Adipocyte (in vitro differentiated cells): ENCODE measurements around the gene PHF21B.

Source experiments
- DNase-seq: peaks from one replicate; pipeline ENCODE4 v3.0.0-alpha.2; 2015; ENCODE audit warnings: low read depth
- H3K27me3 ChIP-seq: replicated peaks from 2 replicates; pipeline ENCODE4 v1.7.0; 2013; ENCODE audit warnings: mild to moderate bottlenecking, low read length, moderate library complexity; ENCODE audit not compliant: control insufficient read depth, insufficient read depth
- H3K36me3 ChIP-seq: 2 replicates; pipeline ENCODE4 v1.7.0; 2013; ENCODE audit warnings: low read length, mild to moderate bottlenecking, moderate library complexity; ENCODE audit not compliant: control insufficient read depth, insufficient read depth, severe bottlenecking
- H3K4me1 ChIP-seq: 2 replicates; pipeline ENCODE4 v1.7.0; 2013; ENCODE audit warnings: mild to moderate bottlenecking, low read length, moderate library complexity; ENCODE audit not compliant: control insufficient read depth, insufficient read depth
- H3K4me3 ChIP-seq: 2 replicates; pipeline ENCODE4 v1.7.0; 2013; ENCODE audit warnings: mild to moderate bottlenecking, low read length, moderate library complexity
- H3K9ac ChIP-seq: 2 replicates; pipeline ENCODE4 v1.7.0; 2013; ENCODE audit warnings: mild to moderate bottlenecking, low read length, moderate library complexity
- H3K9me3 ChIP-seq: 2 replicates; pipeline ENCODE4 v1.7.0; 2013; ENCODE audit warnings: mild to moderate bottlenecking, low read length, moderate library complexity; ENCODE audit not compliant: control insufficient read depth

Gene PHF21B

DNA sequence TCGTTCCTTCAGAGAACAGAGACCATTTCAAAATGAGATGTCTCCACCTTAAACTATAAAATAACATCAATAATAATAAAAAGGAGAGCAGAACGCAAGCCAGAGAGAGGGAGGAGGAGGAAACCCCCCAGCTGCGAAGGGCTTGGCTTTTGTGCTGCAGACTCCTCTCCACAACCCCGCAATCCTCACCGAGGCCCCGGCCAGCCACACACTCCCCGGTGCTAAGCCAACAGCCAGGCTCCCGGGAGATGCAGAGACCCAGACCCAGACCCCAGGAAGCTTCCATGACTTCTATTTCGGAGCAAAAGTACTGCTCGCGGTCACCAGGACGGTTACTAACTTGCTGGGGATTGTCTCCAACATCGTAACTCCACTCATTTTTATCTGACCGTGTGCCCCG is 10.6 kb downstream of the PHF21B start:
- Histone ChIP-seq H3K36me3 (no peaks in the 10 kb centered on the region), H3K9ac (no peak overlapping the region), H3K4me3 (no peak overlapping the region), H3K4me1 (no peaks in the 10 kb centered on the region), H3K9me3 (peaks cover 3% of the 10 kb centered on the region), H3K27me3 (peaks cover 88% of the 10 kb centered on the region)
- no peak for DNase-seq

DNA sequence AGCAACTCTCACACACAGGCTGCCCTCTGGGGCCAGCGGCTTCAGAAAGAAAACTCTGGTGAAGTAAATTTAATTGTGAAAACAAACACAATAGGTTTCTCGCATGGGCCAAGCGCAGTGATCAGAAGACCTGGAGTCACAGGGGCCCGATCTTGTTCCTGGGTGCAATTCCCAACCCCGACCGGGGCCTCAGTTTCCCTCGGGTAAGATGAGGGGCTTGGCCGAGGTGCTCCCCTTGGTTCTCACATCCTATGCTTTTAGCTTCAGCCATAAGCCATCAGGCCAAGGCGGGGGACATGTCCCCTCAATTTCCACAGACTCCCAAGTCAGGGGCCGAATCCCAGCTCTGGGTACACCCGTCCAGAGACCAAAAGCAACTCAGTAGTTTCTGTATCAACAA is 11.5 kb downstream of the PHF21B start:
- H3K4me3 ChIP-seq: no peak overlapping the region
- H3K36me3 ChIP-seq: no peaks in the 10 kb centered on the region
- DNase-seq: no peak
- no peak overlapping the region for H3K9ac ChIP-seq
- H3K4me1 ChIP-seq: no peaks in the 10 kb centered on the region
- H3K9me3 ChIP-seq: no peaks in the 10 kb centered on the region
- H3K27me3 ChIP-seq: peaks cover 89% of the 10 kb centered on the region

DNA sequence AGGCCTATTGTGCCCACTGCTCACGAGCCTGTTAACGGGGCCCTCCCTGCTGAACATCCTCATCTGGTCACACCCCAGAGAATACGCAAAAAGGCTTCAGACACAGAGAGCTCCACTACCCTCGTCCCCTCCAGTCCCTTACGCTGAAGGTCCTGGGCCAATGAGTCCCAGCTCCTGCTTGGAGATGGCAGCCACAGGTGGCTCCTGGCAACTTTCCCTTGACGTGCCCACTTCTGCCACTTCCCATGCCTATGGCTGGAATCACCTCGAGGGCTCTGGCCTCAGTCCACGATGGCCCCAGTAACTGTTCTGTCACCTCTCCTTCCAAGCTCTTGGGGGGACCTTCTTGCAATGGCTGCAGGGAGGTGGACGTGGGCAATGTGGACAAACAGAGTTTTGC is 12.7 kb downstream of the PHF21B start:
- DNase-seq: no peak
- no peaks in the 10 kb centered on the region for H3K4me1 ChIP-seq
- H3K9ac ChIP-seq: no peak overlapping the region
- H3K36me3 ChIP-seq: no peaks in the 10 kb centered on the region
- H3K9me3 ChIP-seq: no peaks in the 10 kb centered on the region
- no peak overlapping the region for H3K4me3 ChIP-seq
- peaks cover 90% of the 10 kb centered on the region for H3K27me3 ChIP-seq

GRCh38 chr22:44996648-44997047 is 13.2 kb downstream of the PHF21B start:
- no peak for DNase-seq
- H3K27me3 ChIP-seq: peaks cover 86% of the 10 kb centered on the region
- H3K36me3 ChIP-seq: no peaks in the 10 kb centered on the region
- no peak overlapping the region for H3K9ac ChIP-seq
- H3K4me1 ChIP-seq: no peaks in the 10 kb centered on the region
- no peak overlapping the region for H3K4me3 ChIP-seq
- H3K9me3 ChIP-seq: no peaks in the 10 kb centered on the region

GRCh38 chr22:44996120-44996519 is 13.7 kb downstream of the PHF21B start:
- Histone ChIP-seq H3K4me1 (no peaks in the 10 kb centered on the region), H3K36me3 (no peaks in the 10 kb centered on the region), H3K9ac (no peak overlapping the region), H3K9me3 (no peaks in the 10 kb centered on the region), H3K27me3 (peaks cover 81% of the 10 kb centered on the region), H3K4me3 (no peak overlapping the region)
- no peak for DNase-seq

DNA sequence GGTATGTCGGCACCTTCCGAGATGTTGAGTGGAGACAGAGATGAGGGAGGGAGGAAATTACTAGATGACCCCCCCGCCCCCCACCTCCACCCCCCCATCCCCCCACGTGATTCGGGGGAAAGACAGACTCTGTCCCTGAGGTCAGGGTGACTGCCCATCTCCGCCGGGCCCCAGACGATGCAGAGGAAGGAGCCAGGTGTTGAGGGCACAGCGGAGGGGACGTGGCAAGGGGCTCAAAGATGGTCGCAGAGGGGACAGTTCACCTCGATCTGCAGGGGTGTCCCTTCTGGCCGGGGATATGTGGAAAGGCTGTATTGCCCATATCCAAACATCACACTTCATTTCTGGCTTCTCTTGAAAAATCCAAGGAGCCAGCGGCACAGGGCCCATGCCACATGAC is 14.1 kb downstream of the PHF21B start:
- Histone ChIP-seq H3K36me3 (no peaks in the 10 kb centered on the region), H3K9me3 (no peaks in the 10 kb centered on the region)
- no peak for DNase-seq

GRCh38 chr22:44995105-44995514 is 14.7 kb downstream of the PHF21B start:
- no peak for DNase-seq
- no peak overlapping the region for H3K9ac ChIP-seq
- H3K27me3 ChIP-seq: peaks cover 76% of the 10 kb centered on the region
- H3K4me1 ChIP-seq: no peaks in the 10 kb centered on the region
- H3K4me3 ChIP-seq: no peak overlapping the region
- H3K36me3 ChIP-seq: no peaks in the 10 kb centered on the region
- peaks cover 4% of the 10 kb centered on the region for H3K9me3 ChIP-seq

More for the DNA sequence above, 14.1 kb downstream of the PHF21B start:
- H3K4me3 ChIP-seq: no peak overlapping the region
- no peak overlapping the region for H3K9ac ChIP-seq
- no peaks in the 10 kb centered on the region for H3K4me1 ChIP-seq
- peaks cover 77% of the 10 kb centered on the region for H3K27me3 ChIP-seq

GRCh38 chr22:44994399-44995104 is 15.3 kb downstream of the PHF21B start:
- Histone ChIP-seq H3K4me1 (no peaks in the 10 kb centered on the region), H3K4me3 (no peak overlapping the region), H3K36me3 (no peaks in the 10 kb centered on the region), H3K27me3 (peaks cover 73% of the 10 kb centered on the region), H3K9ac (no peak overlapping the region), H3K9me3 (peaks cover 4% of the 10 kb centered on the region)
- DNase-seq: no peak

DNA sequence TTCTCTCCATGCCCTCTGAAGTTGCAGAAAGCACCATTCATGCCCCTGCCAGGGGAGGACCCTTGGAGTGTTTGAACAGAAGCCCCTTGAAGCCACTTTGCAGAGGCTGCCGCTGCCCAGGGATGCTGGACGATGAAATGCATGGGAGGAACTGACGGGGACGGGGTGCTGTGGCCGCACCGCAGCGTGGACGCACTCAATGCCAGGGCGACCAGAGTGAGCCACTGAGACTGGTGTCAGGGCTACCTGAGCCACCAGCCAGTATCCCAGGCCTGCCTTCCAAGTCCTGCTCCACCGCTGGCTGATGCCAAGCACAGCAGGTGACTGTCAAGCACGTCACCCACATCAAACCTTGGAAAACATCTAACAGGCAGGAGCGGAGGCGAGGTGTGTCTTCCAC is 17.6 kb downstream of the PHF21B start:
- H3K9ac ChIP-seq: no peak overlapping the region
- no peak for DNase-seq
- H3K27me3 ChIP-seq: peaks cover 61% of the 10 kb centered on the region
- H3K4me1 ChIP-seq: no peaks in the 10 kb centered on the region
- H3K9me3 ChIP-seq: peaks cover 4% of the 10 kb centered on the region
- no peak overlapping the region for H3K4me3 ChIP-seq
- H3K36me3 ChIP-seq: no peaks in the 10 kb centered on the region

DNA sequence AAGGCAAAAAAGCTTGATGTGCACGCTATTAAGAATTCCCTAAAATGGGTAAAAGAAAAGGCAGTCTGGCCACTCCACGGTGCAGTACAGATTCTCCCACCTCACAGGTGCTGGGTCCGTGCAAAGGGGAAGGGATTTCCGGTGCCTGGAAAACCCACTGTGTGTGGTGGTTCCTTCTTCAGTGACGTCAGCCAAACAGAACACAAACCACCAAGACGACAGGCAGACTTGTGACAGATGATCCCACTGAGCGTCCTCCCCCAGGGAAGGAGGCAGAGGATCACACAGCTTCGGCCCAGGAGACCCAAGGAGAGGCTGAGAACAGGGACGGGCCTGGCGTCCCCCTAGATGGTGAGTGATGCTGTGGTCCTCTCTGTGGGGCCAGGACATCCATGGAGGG is 18.6 kb downstream of the PHF21B start:
- DNase-seq: no peak
- no peaks in the 10 kb centered on the region for H3K36me3 ChIP-seq

GRCh38 chr22:44990810-44991209 is 19.0 kb downstream of the PHF21B start:
- DNase-seq: no peak
- Histone ChIP-seq H3K4me3 (no peak overlapping the region), H3K9ac (no peak overlapping the region), H3K27me3 (peaks cover 48% of the 10 kb centered on the region), H3K36me3 (no peaks in the 10 kb centered on the region), H3K4me1 (no peaks in the 10 kb centered on the region), H3K9me3 (peaks cover 4% of the 10 kb centered on the region)

More for the DNA sequence above, 18.6 kb downstream of the PHF21B start:
- no peak overlapping the region for H3K4me3 ChIP-seq
- no peak overlapping the region for H3K9ac ChIP-seq
- H3K4me1 ChIP-seq: no peaks in the 10 kb centered on the region
- H3K9me3 ChIP-seq: peaks cover 4% of the 10 kb centered on the region
- peaks cover 52% of the 10 kb centered on the region for H3K27me3 ChIP-seq

GRCh38 chr22:44990328-44990727 is 19.5 kb downstream of the PHF21B start:
- Histone ChIP-seq H3K9ac (no peak overlapping the region), H3K4me1 (no peaks in the 10 kb centered on the region), H3K27me3 (peaks cover 46% of the 10 kb centered on the region), H3K36me3 (no peaks in the 10 kb centered on the region), H3K9me3 (peaks cover 4% of the 10 kb centered on the region), H3K4me3 (no peak overlapping the region)
- DNase-seq: no peak
